Stimulated activated CD8-positive, alpha-beta memory T cell treated with anti-CD3 and anti-CD28 coated beads, Interleukin-2, amount 100 ng/mL, for 1 hour (primary cell): ENCODE results near the gene DNAAF9.
"Not testable (repeated sequence)": the region's sequence is repeated elsewhere in the genome, so short reads cannot be mapped to it uniquely, and the experiment has no call there.

ENCODE experiments used
- DNase-seq, 2 donors: peaks; one replicate each; pipeline ENCODE4 v3.0.0-alpha.2; 2020; ENCODE audit warnings: low read depth in 2 of 2

DNAAF9 gene

DNA sequence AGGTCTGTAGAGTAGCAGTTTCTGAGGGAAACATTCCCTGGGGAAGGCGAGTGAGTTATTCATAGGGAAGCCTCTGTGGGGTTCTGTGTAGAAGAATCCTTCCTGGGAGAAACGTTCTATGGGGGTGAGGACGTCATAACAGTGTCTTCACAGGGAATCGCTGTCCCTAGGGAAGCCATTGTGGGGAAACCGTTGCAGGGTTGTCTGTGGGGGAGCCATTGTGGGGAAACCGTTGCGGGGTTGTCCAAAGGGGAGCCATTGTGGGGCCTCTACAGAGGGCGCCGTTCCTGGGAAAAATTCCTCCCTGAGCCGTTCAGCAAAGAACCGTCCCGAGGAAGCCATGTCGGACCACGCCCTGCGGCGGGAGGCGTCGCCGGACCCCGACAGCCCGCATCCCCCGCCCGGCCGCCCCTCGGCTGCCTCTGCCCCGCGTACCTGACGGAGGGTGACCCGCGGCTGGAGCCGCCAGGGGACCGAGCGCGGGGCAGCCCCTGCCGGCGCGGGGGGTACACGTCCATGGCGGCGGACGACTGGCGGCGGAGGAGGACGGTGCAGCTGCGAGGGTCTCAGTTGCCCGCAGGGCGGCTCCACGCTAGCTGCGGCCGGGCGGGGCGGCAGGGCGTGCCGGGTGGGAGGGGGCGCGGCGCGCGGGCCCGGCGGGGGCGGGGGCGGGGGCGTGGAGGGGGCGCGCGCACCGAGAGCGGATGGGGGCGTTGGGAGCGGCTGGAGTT, at the start of gene DNAAF9:
Gene DNAAF9 (minus strand): TSS at position 630 of the 731 bp plus-strand sequence. CDS start 112 bp downstream, at position 518.
- peak; percentile 16 to 38 for DNase-seq

DNA sequence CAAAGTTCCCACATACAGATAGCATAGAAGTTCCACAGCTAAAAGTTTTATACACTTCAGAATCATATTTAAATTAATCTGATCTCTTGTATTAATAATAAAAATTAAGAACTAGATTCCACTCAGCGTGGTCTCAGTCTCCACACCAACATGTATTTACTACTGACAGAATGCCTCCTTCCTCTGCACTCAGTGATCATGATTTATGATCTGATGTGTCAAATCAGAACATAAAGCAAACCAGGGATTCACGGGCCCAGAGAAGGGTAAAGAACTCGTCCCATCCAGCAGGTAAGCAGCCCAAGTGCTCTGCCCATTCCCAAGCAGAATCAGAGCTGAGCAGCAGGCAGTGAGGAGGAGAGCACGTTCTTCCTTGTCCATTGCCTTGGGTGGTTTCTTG, 49.2 kb upstream of the DNAAF9 start:
- no peak for DNase-seq

- no peak for DNase-seq
These were observed 47.4 kb upstream of the DNAAF9 start for GRCh38 chr20:3454831-3455230.

- no peak for DNase-seq
These were observed 45.2 kb upstream of the DNAAF9 start for GRCh38 chr20:3452690-3453089.

GRCh38 chr20:3452136-3452535, 44.7 kb upstream of the DNAAF9 start:
- no peak for DNase-seq

DNA sequence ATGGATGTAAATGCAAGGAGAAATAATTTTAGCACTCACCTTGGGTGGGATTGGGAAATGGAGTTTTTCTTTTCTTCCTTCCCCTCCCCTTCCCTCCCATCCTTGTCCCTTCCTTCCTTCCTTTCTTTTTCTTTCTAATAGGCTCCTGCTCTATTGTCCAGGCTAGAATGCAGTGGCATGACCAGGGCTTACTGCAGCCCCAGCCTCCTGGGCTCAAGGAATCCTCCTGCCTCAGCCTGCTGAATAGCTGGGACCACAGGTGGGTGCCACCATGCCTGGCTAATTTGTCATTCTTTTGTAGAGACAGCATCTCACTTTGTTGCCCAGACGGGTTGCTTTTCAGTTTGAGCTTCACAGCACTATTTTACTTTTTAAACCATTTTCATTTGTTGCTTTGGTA, 41.9 kb upstream of the DNAAF9 start:
- no peak for DNase-seq

GRCh38 chr20:3447321-3447720, 39.9 kb upstream of the DNAAF9 start:
- DNase-seq, result no peak

- DNase-seq, result no peak
These were observed 39.3 kb upstream of the DNAAF9 start for GRCh38 chr20:3446779-3447178.

DNA sequence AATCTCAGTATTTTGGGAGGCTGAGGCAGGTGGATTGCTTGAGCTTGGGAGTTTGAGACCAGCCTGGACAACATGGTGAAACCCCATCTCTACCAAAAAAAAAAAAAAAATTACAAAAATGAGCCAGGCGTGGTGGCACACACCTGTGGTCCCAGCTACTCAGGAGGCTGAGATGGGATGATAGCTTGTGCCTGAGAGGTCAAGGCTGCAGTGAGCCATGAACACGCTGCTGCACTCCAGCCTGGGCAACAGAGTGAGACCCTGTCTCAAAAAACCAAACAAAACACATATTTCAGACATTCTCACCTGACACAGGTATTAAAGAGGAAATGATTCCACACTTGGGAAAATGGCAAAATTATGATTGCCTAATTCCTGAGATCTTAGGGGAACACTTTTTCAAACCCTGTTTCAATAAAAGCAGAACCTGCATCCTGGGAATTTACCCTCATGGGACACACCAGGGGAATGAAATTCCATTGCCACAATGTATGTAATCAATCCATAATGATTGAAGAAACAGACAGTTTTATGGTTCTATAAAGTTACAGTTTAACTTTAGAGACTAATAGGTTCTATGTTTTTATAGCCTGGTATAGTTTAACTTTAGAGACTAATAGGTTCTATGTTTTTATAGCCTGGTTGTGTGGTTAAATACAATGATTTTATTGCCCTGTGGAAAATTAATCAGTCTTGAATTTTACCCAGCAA, 29.6 kb upstream of the DNAAF9 start:
- no peak for DNase-seq

DNA sequence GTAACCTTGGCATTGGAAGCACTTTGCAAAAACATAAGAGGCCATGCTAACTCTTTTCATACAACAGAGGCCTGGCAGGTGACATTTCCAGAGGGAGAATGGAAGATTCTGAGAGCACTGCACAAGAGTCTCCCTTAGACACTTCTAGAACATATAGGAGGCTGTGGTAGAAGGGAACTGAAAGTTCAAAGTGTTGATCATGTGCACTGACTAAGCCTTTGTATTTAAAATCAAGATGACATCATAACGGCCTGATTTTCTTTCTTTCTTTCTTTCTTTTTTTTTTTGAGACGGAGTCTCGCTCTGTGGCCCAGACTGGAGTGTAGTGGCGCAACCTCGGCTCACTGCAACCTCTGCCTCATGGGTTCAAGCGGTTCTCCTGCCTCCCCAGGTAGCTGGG, 26.8 kb upstream of the DNAAF9 start:
- DNase-seq, result no peak

DNA sequence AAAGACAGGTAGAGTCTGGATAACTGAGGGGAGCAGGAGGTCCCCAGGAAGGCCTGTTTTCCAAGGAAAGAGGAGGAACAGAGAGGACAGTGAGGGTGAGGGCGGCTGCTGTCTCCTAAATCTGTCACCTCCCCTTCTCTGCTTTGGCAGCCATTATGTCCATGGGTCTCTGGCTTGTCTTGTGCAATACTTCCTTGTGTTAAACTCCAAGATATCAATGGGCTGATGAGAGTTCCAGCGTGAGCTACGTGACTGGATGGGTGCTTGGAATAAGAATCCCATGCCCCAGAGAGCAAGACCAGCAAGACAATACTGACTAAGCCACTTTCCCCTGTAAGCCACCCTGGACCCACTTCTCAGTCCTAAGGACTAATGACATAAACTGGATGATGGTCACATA, 26.3 kb upstream of the DNAAF9 start:
- no peak for DNase-seq

DNA sequence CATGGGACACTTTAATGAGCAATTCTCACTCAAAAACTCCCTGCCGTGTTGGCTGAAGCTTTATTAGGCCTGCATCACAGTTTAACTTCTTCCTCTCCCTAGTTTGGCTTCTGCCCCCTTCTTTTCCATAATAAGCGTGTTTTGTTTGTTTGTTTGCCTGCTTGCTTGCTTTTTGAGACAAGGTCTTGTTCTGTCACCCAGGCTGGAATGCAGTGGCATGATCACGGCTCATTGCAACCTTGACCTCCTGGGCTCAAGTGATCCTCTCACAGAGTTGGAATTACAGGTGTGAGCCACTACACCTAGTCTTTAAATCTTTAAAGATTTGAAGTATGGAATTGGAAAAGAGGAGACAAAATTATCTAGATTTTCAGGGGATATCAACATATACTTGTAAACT, 25.4 kb upstream of the DNAAF9 start:
- DNase-seq, result no peak

GRCh38 chr20:3431109-3431508, 23.6 kb upstream of the DNAAF9 start:
- DNase-seq, result no peak

DNA sequence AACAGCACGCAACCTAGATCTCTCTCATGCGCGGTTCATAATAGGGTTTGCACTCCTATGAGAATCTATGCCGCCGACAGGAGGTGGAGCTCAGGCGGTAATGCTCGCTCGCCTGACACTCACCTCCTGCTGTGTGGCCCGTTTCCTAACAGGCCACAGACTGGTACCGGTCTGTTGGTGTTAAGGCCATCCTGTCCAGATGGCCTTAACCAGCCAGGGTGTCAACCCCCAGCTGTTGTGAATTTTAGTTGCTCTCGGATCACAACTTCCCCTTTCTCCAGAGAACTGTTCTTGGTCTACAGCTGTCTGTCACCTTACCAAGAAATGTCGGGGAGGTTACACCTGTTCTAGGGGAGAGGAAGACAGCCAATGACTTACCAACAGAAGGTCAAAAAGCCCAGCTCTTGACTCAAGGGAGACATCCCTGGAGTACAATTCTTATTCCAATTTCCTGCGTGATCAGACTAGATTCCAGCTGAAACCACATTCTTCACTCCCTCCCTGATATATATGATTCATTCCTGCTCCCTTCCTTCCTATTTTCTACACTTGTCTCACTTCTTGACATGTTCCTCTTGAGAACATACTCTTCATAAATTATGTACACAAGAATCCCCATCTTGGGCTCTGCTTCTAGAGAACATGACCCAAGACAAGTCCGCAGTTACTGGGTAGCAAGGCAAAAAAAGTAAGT, 23.1 kb upstream of the DNAAF9 start:
- no peak for DNase-seq

DNA sequence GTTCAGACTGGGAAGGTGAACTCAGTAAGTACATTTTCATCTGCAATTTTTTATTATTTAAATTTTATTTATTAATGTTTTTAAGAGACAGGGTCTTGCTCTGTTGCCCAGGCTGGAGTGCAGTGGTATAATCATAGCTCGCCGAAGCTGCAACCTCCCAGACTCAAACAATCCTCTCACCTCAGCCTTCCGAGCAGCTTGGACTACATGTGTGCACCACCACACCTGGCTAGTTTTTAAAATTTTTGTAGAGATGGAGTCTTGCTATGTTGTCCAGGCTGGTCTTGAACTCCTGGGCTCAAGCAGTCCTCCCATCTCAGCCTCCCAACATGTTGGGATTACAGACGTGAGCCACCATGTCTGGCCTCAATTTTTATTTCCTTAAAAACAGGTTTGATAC, 19.3 kb upstream of the DNAAF9 start:
- not testable (repeated sequence) for DNase-seq

DNA sequence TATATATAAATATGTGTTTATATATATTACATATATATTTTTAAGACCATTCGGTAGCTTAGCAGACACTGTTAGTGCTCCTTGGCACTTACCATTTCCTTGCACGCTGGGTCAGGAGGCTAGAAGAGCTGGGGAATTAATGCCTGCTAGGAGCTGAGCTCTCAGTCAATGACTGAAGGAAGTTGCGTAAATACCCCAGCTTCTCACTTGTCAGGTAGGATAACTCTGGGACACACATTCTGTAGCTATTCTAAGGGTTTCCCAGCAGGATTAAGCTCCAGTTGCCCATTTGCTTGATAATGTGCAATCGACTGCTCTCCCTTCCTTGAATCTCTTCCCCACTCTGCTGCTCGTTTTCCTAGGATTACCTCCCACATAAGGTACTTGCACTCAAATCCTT, 15.7 kb upstream of the DNAAF9 start:
- no peak for DNase-seq

- no peak for DNase-seq
These were observed 14.5 kb upstream of the DNAAF9 start for GRCh38 chr20:3421985-3422384.

DNA sequence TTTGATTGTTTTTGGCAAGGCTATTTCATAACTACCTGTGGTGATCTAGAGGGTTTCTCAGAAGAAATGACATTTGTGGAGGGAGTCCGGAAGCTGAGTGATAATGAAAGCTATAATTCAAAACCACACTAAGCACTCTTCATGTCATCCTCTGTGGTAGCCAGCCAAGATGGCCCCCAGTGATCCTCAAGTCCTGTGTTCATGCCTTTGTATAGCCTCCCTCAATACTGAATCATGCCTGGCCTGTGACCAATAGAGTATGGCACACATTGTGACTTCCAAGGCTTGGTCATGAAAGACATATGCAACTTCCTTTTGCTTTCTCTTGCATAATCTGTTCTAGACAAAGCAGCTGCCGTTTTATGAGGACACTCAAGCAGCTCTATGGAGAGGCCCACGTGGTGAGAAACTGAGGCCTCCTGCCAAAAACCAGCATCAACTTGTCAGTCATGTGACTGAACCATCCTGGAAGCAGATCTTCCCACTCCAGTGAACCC, 12.8 kb upstream of the DNAAF9 start:
- no peak for DNase-seq

- DNase-seq, result not testable (repeated sequence)
These were observed 10.7 kb upstream of the DNAAF9 start for GRCh38 chr20:3418161-3418560.

DNA sequence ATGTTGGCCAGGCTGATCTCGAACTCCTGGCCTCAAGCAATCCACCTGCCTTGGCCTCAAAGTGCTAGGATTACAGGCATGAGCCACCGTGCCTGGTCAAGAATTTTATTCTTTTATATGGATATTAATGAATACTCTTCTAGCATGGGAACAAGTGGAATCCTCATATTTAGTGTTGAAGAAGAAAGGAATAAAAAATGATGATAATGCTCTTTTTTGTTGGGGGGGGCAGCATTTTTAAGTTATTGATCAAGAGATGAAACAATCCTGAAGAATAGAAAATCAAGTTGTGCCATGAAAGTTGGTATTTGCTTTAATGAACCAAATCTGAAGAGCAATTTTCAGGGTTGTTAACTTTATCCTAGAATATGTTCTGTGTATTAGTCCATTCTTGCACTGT, 6.7 kb upstream of the DNAAF9 start:
- no peak for DNase-seq

DNA sequence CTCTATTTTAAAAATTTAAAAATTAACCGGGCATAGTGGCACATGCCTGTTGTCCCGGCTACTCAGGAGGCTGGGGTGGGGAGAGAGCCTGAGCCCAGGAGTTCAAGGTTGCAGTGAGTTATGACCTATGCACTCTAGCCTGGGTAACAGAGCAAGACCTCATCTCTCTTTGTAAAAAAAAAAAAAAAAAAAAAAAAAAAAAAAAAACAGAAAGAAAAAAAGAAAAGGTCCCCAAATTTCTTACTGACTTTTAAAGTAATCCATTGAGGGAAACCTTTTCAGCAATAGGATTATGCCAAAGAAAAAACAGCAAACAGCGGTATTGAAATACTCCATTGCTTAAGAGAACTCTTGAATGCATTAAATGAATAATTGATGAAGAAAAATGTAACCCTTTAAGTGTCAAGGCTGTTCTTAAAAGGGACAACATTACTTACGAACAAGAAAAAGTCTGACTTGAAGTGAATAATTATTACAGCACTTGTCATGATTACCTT, 6.0 kb upstream of the DNAAF9 start:
- no peak for DNase-seq

DNA sequence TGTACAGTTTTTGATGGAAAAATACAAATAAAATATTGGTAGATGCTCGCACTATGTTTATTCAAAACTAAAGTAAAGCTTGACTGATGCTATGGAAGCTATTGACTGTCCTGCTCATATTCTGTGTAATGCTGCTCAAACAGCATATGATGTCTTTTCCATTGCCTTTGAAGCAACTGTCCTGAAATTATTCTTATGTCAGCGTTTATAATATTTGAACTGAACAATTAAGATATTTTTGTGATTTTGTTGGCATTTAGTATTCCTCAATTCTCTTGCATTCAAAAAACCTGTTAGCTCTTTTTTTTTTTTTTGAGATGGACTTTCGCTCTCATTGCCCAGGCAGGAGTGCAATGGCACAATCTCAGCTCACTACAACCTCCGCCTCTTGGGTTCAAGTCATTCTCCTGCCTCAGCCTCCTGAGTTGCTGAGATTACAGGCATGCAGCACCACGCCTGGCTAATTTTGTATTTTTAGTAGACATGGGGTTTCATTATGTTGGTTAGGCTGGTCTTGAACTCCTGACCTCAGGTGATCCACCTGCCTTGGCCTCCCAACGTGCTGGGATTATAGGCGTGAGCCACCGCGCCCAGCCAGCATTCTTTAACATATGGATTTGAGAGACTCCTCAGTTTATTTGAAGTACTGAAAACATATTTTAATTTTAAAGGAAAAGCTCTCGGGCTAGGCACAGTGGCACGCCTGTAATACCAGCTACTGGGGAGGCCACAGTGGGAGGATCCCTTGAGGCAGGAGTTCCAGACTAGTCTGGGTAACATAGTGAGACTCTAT, 5.3 kb upstream of the DNAAF9 start:
- DNase-seq, result no peak
